HepG2 (cell line): ENCODE measurements around the gene PRDX6. TPM values are rescaled to one million over a fixed set of nuclear protein-coding genes. Genes with fewer than 3 reads are reported as not detected.
A peak's percentile ranks its signal among the peaks of the same experiment; 100 is the strongest.

Experiments
- GZF1 ChIP-seq: sonication (generic); formaldehyde crosslinking; IDR thresholded peaks from 2 replicates; pipeline ENCODE4 v1.5.1; 2020; ENCODE audit warnings: mild to moderate bottlenecking, missing genetic modification reagents
- HDAC1 ChIP-seq: sonication (generic); formaldehyde crosslinking; IDR thresholded peaks from 2 replicates; pipeline ENCODE4 v1.5.1; 2020; ENCODE audit warnings: mild to moderate bottlenecking, missing genetic modification reagents
- HNF4G ChIP-seq, 2 experiments: sonication (generic) in 1 of 2; formaldehyde crosslinking in 1 of 2; IDR thresholded peaks; 2 replicates each; pipeline versions ENCODE4 v1.4.0 to v1.6.1; 2011 to 2020; ENCODE audit warnings: borderline replicate concordance in 2 of 2, low read depth in 2 of 2, mild to moderate bottlenecking in 2 of 2, low read length in 1 of 2, missing genetic modification reagents in 1 of 2, moderate library complexity in 1 of 2
- SNAPC2 ChIP-seq: sonication (generic); formaldehyde crosslinking; IDR thresholded peaks from 2 replicates; pipeline ENCODE4 v1.8.1; 2022; ENCODE audit warnings: mild to moderate bottlenecking, missing genetic modification reagents
- SOX6 ChIP-seq, 2 experiments: fragments of 450-650 bp in 1 of 2; sonication (generic) in 1 of 2; formaldehyde crosslinking in 1 of 2; IDR thresholded peaks; 2 replicates each; pipeline versions ENCODE4 v1.4.0 to v1.6.1; 2017 to 2020; ENCODE audit warnings: antibody characterized with exemption in 1 of 2, mild to moderate bottlenecking in 1 of 2, missing genetic modification reagents in 1 of 2
- TEAD3 ChIP-seq: optimal IDR thresholded peaks from 2 replicates; pipeline ENCODE3; 2016; ENCODE audit warnings: borderline replicate concordance
- ZC3H13 ChIP-seq: sonication (generic); formaldehyde crosslinking; IDR thresholded peaks from 2 replicates; pipeline ENCODE4 v1.8.1; 2023; ENCODE audit warnings: mild to moderate bottlenecking, missing genetic modification reagents, moderate library complexity
- ZNF777 ChIP-seq: sonication (generic); formaldehyde crosslinking; IDR thresholded peaks from 2 replicates; pipeline ENCODE4 v1.4.0; 2020; ENCODE audit warnings: missing genetic modification reagents
- polyA plus RNA-seq, 8 experiments: library from polyadenylated mRNA; depleted of rRNA in 3 of 8; stranded (reverse) in 7 of 8; unstranded in 1 of 8; fragments of >200 nt; fragmentation: Illumina TruSeq in 4 of 8; extraction: Trizol in 4 of 8; gene quantifications; 2 replicates each; pipeline versions ENCODE4 v1.2.1 to v1.2.3, GENCODE V29; 2011 to 2016; ENCODE audit warnings: low read depth in 4 of 8, missing spikeins in 1 of 8, mixed read lengths in 1 of 8; ENCODE audit not compliant: insufficient read depth in 1 of 8
- total RNA-seq, 5 experiments: library from RNA; depleted of rRNA; stranded (reverse); fragments of >200 nt; fragmentation: Illumina TruSeq; extraction: Trizol; gene quantifications; 2 replicates each; pipeline ENCODE4 v1.2.3, GENCODE V29; 2016; ENCODE audit warnings: low read depth in 1 of 5
- TF ChIP-seq, protein P1 (sequence below): sonication (generic); formaldehyde crosslinking; IDR thresholded peaks from 2 replicates; pipeline ENCODE4 v1.5.0; 2020; ENCODE audit warnings: mild to moderate bottlenecking, missing genetic modification reagents
- TF ChIP-seq, protein P2 (sequence below): fragments of 450-650 bp; IDR thresholded peaks from 2 replicates; pipeline ENCODE4 v1.6.1; 2017; ENCODE audit warnings: mild to moderate bottlenecking
- TF ChIP-seq, protein P3 (sequence below), 2 experiments: fragments of 450-650 bp in 1 of 2; sonication (generic) in 1 of 2; formaldehyde crosslinking in 1 of 2; IDR thresholded peaks; 2 replicates each; pipeline versions ENCODE4 v1.6.1 to v1.8.0; 2016 to 2022; ENCODE audit warnings: antibody characterized with exemption in 1 of 2, mild to moderate bottlenecking in 1 of 2, missing genetic modification reagents in 1 of 2

The PRDX6 gene
- total and polyA plus RNA-seq, 2 of the 13 experiments (the other 11 are each of a cell fraction or from before 2014, with no cell fraction given), result 224 to 309 TPM

DNA sequence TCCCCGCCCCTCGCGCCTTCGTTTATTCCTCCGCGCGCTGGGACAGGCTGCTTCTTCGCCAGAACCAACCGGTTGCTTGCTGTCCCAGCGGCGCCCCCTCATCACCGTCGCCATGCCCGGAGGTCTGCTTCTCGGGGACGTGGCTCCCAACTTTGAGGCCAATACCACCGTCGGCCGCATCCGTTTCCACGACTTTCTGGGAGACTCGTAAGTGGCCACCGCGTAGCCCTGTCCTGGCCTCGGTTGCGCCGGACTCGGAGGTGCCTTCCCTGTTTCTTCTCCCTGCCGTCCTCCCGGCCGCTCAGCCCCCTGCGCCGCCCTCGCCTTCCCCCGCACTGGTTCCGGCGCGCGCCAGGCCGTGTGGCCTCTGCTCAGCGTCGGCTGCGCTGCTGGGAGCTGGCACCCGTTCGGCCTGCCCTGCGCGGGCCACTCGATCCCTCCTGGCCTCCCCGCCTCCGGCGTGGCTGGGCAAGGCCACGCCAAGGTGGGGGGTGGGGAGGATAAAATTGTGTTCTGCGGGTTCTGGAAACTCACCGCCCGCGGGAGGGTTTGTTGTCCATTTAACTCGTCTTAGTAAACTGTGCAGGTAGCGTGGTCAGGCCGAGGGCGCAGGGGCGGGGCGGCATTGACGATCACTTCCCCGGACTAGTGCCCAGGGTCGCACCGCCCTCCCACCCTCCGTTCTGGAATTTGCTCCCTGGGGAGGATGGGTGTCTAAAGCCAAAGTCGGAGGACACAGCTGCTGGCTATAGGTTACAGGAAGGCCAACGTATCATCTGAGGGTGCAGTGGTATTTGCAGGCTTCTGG lies at the start of gene PRDX6 (continued):
- TF ChIP-seq, protein P1, sequence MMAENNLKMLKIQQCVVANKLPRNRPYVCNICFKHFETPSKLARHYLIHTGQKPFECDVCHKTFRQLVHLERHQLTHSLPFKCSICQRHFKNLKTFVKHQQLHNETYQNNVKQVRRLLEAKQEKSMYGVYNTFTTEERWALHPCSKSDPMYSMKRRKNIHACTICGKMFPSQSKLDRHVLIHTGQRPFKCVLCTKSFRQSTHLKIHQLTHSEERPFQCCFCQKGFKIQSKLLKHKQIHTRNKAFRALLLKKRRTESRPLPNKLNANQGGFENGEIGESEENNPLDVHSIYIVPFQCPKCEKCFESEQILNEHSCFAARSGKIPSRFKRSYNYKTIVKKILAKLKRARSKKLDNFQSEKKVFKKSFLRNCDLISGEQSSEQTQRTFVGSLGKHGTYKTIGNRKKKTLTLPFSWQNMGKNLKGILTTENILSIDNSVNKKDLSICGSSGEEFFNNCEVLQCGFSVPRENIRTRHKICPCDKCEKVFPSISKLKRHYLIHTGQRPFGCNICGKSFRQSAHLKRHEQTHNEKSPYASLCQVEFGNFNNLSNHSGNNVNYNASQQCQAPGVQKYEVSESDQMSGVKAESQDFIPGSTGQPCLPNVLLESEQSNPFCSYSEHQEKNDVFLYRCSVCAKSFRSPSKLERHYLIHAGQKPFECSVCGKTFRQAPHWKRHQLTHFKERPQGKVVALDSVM, result peak; percentile 44; the same call in 1 of the 2 replicates
- peak; percentile 55 for TF ChIP-seq TEAD3 (CRISPR knock-in tag)
- peak; percentile 2; the same call in 1 of the 2 replicates for TF ChIP-seq ZNF777
- TF ChIP-seq, protein P2, sequence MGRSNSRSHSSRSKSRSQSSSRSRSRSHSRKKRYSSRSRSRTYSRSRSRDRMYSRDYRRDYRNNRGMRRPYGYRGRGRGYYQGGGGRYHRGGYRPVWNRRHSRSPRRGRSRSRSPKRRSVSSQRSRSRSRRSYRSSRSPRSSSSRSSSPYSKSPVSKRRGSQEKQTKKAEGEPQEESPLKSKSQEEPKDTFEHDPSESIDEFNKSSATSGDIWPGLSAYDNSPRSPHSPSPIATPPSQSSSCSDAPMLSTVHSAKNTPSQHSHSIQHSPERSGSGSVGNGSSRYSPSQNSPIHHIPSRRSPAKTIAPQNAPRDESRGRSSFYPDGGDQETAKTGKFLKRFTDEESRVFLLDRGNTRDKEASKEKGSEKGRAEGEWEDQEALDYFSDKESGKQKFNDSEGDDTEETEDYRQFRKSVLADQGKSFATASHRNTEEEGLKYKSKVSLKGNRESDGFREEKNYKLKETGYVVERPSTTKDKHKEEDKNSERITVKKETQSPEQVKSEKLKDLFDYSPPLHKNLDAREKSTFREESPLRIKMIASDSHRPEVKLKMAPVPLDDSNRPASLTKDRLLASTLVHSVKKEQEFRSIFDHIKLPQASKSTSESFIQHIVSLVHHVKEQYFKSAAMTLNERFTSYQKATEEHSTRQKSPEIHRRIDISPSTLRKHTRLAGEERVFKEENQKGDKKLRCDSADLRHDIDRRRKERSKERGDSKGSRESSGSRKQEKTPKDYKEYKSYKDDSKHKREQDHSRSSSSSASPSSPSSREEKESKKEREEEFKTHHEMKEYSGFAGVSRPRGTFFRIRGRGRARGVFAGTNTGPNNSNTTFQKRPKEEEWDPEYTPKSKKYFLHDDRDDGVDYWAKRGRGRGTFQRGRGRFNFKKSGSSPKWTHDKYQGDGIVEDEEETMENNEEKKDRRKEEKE, result no peak
- peak; percentile 71; the same call in 1 of the 2 replicates for TF ChIP-seq SNAPC2
- TF ChIP-seq ZC3H13 (CRISPR knock-in tag), result peak; percentile 89
- TF ChIP-seq SOX6 (IDR thresholded peaks at IDR 0.05), result no peak
- TF ChIP-seq SOX6 (CRISPR knock-in tag; IDR thresholded peaks at IDR 0.05), result peak; percentile 36; the same call in 1 of the 2 replicates
- no peak; the same call in 1 of the 2 replicates for TF ChIP-seq HDAC1 (CRISPR knock-in tag)
- TF ChIP-seq GZF1, result no peak
- peak; percentile 36; the same call in 1 of the 2 replicates for TF ChIP-seq HNF4G (IDR thresholded peaks at IDR 0.05; ENCODE audit: borderline replicate concordance, low read depth, low read length)
- TF ChIP-seq HNF4G (CRISPR knock-in tag; IDR thresholded peaks at IDR 0.05; ENCODE audit: borderline replicate concordance, low read depth), result peak; percentile 38; the same call in 1 of the 2 replicates
- TF ChIP-seq, protein P3, sequence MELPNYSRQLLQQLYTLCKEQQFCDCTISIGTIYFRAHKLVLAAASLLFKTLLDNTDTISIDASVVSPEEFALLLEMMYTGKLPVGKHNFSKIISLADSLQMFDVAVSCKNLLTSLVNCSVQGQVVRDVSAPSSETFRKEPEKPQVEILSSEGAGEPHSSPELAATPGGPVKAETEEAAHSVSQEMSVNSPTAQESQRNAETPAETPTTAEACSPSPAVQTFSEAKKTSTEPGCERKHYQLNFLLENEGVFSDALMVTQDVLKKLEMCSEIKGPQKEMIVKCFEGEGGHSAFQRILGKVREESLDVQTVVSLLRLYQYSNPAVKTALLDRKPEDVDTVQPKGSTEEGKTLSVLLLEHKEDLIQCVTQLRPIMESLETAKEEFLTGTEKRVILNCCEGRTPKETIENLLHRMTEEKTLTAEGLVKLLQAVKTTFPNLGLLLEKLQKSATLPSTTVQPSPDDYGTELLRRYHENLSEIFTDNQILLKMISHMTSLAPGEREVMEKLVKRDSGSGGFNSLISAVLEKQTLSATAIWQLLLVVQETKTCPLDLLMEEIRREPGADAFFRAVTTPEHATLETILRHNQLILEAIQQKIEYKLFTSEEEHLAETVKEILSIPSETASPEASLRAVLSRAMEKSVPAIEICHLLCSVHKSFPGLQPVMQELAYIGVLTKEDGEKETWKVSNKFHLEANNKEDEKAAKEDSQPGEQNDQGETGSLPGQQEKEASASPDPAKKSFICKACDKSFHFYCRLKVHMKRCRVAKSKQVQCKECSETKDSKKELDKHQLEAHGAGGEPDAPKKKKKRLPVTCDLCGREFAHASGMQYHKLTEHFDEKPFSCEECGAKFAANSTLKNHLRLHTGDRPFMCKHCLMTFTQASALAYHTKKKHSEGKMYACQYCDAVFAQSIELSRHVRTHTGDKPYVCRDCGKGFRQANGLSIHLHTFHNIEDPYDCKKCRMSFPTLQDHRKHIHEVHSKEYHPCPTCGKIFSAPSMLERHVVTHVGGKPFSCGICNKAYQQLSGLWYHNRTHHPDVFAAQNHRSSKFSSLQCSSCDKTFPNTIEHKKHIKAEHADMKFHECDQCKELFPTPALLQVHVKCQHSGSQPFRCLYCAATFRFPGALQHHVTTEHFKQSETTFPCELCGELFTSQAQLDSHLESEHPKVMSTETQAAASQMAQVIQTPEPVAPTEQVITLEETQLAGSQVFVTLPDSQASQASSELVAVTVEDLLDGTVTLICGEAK (IDR thresholded peaks at IDR 0.05), result no peak
- TF ChIP-seq, protein P3 (CRISPR knock-in tag; IDR thresholded peaks at IDR 0.05), result no peak
